GM23248 (cell line): ENCODE measurements around the gene CLIC5. TPM values are rescaled to one million over a fixed set of nuclear protein-coding genes. Genes with fewer than 3 reads are reported as not detected.
"Not testable (repeated sequence)": the region's sequence is repeated elsewhere in the genome, so short reads cannot be mapped to it uniquely, and the experiment has no call there.

ENCODE experiments used
- DNase-seq: peaks from one replicate; pipeline ENCODE4 v3.0.0-alpha.2; 2015
- H2AFZ ChIP-seq: fragments of 200-600 bp; sonication (generic); 2 replicates; pipeline ENCODE4 v1.6.1; 2016; ENCODE audit warnings: antibody characterized with exemption
- H3F3A ChIP-seq: fragments of 200-600 bp; sonication (generic); 2 replicates; pipeline ENCODE4 v1.6.1; 2016; ENCODE audit warnings: mild to moderate bottlenecking, antibody characterized with exemption, mixed run types; ENCODE audit not compliant: insufficient read depth
- H3K27ac ChIP-seq: fragments of 200-600 bp; sonication (generic); 2 replicates; pipeline ENCODE4 v1.5.1; 2016; ENCODE audit warnings: mild to moderate bottlenecking
- H3K27me3 ChIP-seq: fragments of 200-600 bp; sonication (generic); replicated peaks from 2 replicates; pipeline ENCODE4 v1.6.1; 2016; ENCODE audit warnings: mild to moderate bottlenecking; ENCODE audit not compliant: insufficient read depth
- H3K36me3 ChIP-seq: fragments of 200-600 bp; sonication (generic); 2 replicates; pipeline ENCODE4 v1.6.1; 2016; ENCODE audit warnings: low read depth, mild to moderate bottlenecking
- H3K4me1 ChIP-seq: fragments of 200-600 bp; sonication (generic); 2 replicates; pipeline ENCODE4 v1.6.1; 2016; ENCODE audit warnings: mild to moderate bottlenecking; ENCODE audit not compliant: insufficient read depth
- H3K4me2 ChIP-seq: fragments of 200-600 bp; sonication (generic); one replicate; pipeline ENCODE4 v1.6.1; 2016; ENCODE audit warnings: mild to moderate bottlenecking; ENCODE audit not compliant: unreplicated experiment
- H3K4me3 ChIP-seq: fragments of 200-600 bp; sonication (generic); 2 replicates; pipeline ENCODE4 v1.5.1; 2016; ENCODE audit warnings: mild to moderate bottlenecking
- H3K79me2 ChIP-seq: fragments of 200-600 bp; sonication (generic); 2 replicates; pipeline ENCODE4 v1.6.1; 2016; ENCODE audit warnings: mild to moderate bottlenecking; ENCODE audit not compliant: insufficient read depth
- H3K9ac ChIP-seq: fragments of 200-600 bp; sonication (generic); 2 replicates; pipeline ENCODE4 v1.6.1; 2016; ENCODE audit warnings: mild to moderate bottlenecking
- H3K9me2 ChIP-seq: fragments of 200-600 bp; sonication (generic); 2 replicates; pipeline ENCODE4 v1.6.1; 2016; ENCODE audit warnings: mixed run types, mild to moderate bottlenecking, moderate library complexity; ENCODE audit not compliant: insufficient read depth
- H3K9me3 ChIP-seq: fragments of 200-600 bp; sonication (generic); one replicate; pipeline ENCODE4 v1.6.1; 2017; ENCODE audit warnings: low read depth
- H4K20me1 ChIP-seq: fragments of 200-600 bp; sonication (generic); 2 replicates; pipeline ENCODE4 v1.6.0; 2016; ENCODE audit not compliant: insufficient read depth
- EZH2 ChIP-seq: fragments of 200-600 bp; sonication (generic); IDR thresholded peaks from 2 replicates; pipeline ENCODE4 v1.6.1; 2018; ENCODE audit warnings: antibody characterized with exemption, mild to moderate bottlenecking; ENCODE audit not compliant: insufficient read depth, poor library complexity, severe bottlenecking
- EZH2phosphoT487 ChIP-seq: fragments of 200-600 bp; sonication (generic); IDR thresholded peaks from 2 replicates; pipeline ENCODE4 v1.6.1; 2018; ENCODE audit warnings: antibody characterized with exemption, moderate library complexity, mild to moderate bottlenecking, low read depth; ENCODE audit not compliant: insufficient read depth
- WGBS, 2 experiments: methylation state at CpG; one replicate each; pipeline ENCODE4 v1.1.6; 2015 to 2017; ENCODE audit warnings: low lambda C conversion rate in 2 of 2, low coverage in 1 of 2; ENCODE audit errors: missing lambda C conversion rate in 2 of 2; 5-methylcytosine and 5-hydroxymethylcytosine counted together
- in situ Hi-C: fragments of 300-500 bp; cut with MboI; formaldehyde crosslinking; loops from 2 replicates; pipeline ENCODE4 v1.15.0; 2020
- polyA plus RNA-seq: library from polyadenylated mRNA; unstranded; fragments of >200 nt; fragmentation: Nextera tagmentation; extraction: Ambion mirVana; gene quantifications from 2 replicates; pipeline ENCODE4 v1.2.1, GENCODE V29; 2016
- total RNA-seq: library from RNA; depleted of rRNA; stranded (reverse); fragments of >200 nt; shearing (Covaris generic); gene quantifications from 2 replicates; pipeline ENCODE4 v1.2.3, GENCODE V29; 2014

Gene CLIC5
- total and polyA plus RNA-seq, 2 experiments from 2014 or later, result not detected

- Histone ChIP-seq H3K36me3 (no peaks in the 10 kb centered on the region), H2AFZ (no peak overlapping the region), H3K27me3 (no peaks in the 10 kb centered on the region), H3K9ac (no peak overlapping the region), H3K79me2 (no peaks in the 10 kb centered on the region), H4K20me1 (no peaks in the 10 kb centered on the region), H3K4me2 (no peak overlapping the region), H3K27ac (no peak overlapping the region), H3K4me1 (peaks cover 9% of the 10 kb centered on the region), H3F3A (peaks cover 14% of the 10 kb centered on the region; the same call in 1 of the 2 replicates), H3K9me3 (no peaks in the 10 kb centered on the region), H3K9me2 (no peaks in the 10 kb centered on the region), H3K4me3 (no peak overlapping the region)
- no peak for DNase-seq
- WGBS, 2 experiments, result 42 to 44% methylated on average over 9 of the region's 9 CpGs
- in situ Hi-C loops, result loop anchor here (10.0 kb wide), 1 partner anchor 1283 kb away; no protein-coding TSS in a partner anchor
- no peak for TF ChIP-seq EZH2phosphoT487
- no peak for TF ChIP-seq EZH2
Measured at GRCh38 chr6:45927421-45928320, 88.0 kb downstream of the CLIC5 start.

- not testable (repeated sequence) for H3K9ac ChIP-seq, H3K9me3 ChIP-seq, H3K9me2 ChIP-seq, H2AFZ ChIP-seq, H3K79me2 ChIP-seq, DNase-seq, H3K4me2 ChIP-seq, H3K27me3 ChIP-seq, H3K4me3 ChIP-seq, H4K20me1 ChIP-seq, H3K36me3 ChIP-seq, H3K27ac ChIP-seq
- 95 to 98% methylated on average over 8 of the region's 8 CpGs for WGBS, 2 experiments
- H3K4me1 ChIP-seq, result peaks cover 14% of the 10 kb centered on the region
- in situ Hi-C loops, result loop anchor here (10.0 kb wide), 1 partner anchor 1282 kb away; no protein-coding TSS in a partner anchor
- peaks cover 14% of the 10 kb centered on the region; the same call in 1 of the 2 replicates for H3F3A ChIP-seq
Measured at GRCh38 chr6:45926423-45926822, 89.2 kb downstream of the CLIC5 start.

GRCh38 chr6:45924763-45925342, 90.8 kb downstream of the CLIC5 start:
- Histone ChIP-seq H3K4me2 (no peak overlapping the region), H3K4me3 (no peak overlapping the region), H3K4me1 (peaks cover 14% of the 10 kb centered on the region), H3K36me3 (no peaks in the 10 kb centered on the region), H3K27me3 (no peaks in the 10 kb centered on the region), H3K9me3 (no peaks in the 10 kb centered on the region), H3K79me2 (no peaks in the 10 kb centered on the region), H3K9me2 (no peaks in the 10 kb centered on the region), H2AFZ (no peak overlapping the region), H4K20me1 (no peaks in the 10 kb centered on the region), H3F3A (peaks cover 14% of the 10 kb centered on the region; the same call in 1 of the 2 replicates), H3K27ac (no peak overlapping the region), H3K9ac (no peak overlapping the region)
- no peak for DNase-seq
- WGBS, 2 experiments, result 81 to 83% methylated on average over 6 of the region's 6 CpGs
- in situ Hi-C loops, result loop anchor here (10.0 to 25.0 kb wide), 2 partner anchors 1280 to 1438 kb away; no protein-coding TSS in a partner anchor
- TF ChIP-seq EZH2phosphoT487, result no peak
- TF ChIP-seq EZH2, result no peak

GRCh38 chr6:45923831-45924391, 91.7 kb downstream of the CLIC5 start:
- Histone ChIP-seq H3K36me3 (no peaks in the 10 kb centered on the region), H2AFZ (no peak overlapping the region), H3K9me2 (no peaks in the 10 kb centered on the region), H3K9ac (no peak overlapping the region), H3K4me2 (no peak overlapping the region), H3K79me2 (no peaks in the 10 kb centered on the region), H3F3A (peaks cover 14% of the 10 kb centered on the region; the same call in 1 of the 2 replicates), H3K27ac (peak overlapping the region; percentile 11; the same call in 1 of the 2 replicates), H3K27me3 (no peaks in the 10 kb centered on the region), H4K20me1 (no peaks in the 10 kb centered on the region), H3K4me3 (no peak overlapping the region), H3K4me1 (peaks cover 14% of the 10 kb centered on the region), H3K9me3 (no peaks in the 10 kb centered on the region)
- in situ Hi-C loops, result loop anchor here (10.0 to 25.0 kb wide), 2 partner anchors 1279 to 1437 kb away; no protein-coding TSS in a partner anchor
- WGBS, 2 experiments, result 48 to 55% methylated on average over 5 of the region's 5 CpGs
- no peak for TF ChIP-seq EZH2
- no peak for TF ChIP-seq EZH2phosphoT487
- DNase-seq, result peak; percentile 81
